HepG2 (cell line): Measurements from ENCODE around the gene HLF. TPM values are rescaled to one million over a fixed set of nuclear protein-coding genes. Genes with fewer than 3 reads are reported as not detected.
A peak's percentile ranks its signal among the peaks of the same experiment; 100 is the strongest.

Experiments used
- AGO2 ChIP-seq: fragments of 200-400 bp; formaldehyde crosslinking; optimal IDR thresholded peaks from 2 replicates; pipeline ENCODE3; 2017; ENCODE audit warnings: mild to moderate bottlenecking, low read depth, low read length, moderate library complexity
- GLMP ChIP-seq: sonication (generic); formaldehyde crosslinking; IDR thresholded peaks from 2 replicates; pipeline ENCODE4 v1.9.0; 2021; ENCODE audit warnings: missing genetic modification reagents, mild to moderate bottlenecking, borderline replicate concordance
- HHEX ChIP-seq: IDR thresholded peaks from 2 replicates; pipeline ENCODE4 v1.6.1; 2016; ENCODE audit warnings: control low read depth
- HNF4A ChIP-seq: sonication (generic); formaldehyde crosslinking; IDR thresholded peaks from 2 replicates; pipeline ENCODE4 v1.4.0; 2020; ENCODE audit warnings: missing genetic modification reagents
- NFAT5 ChIP-seq: sonication (generic); formaldehyde crosslinking; IDR thresholded peaks from 2 replicates; pipeline ENCODE4 v1.4.0; 2020; ENCODE audit warnings: missing genetic modification reagents
- RNF219 ChIP-seq: sonication (generic); formaldehyde crosslinking; IDR thresholded peaks from 2 replicates; pipeline ENCODE4 v1.5.0; 2020; ENCODE audit warnings: mild to moderate bottlenecking, missing genetic modification reagents
- ZBTB33 ChIP-seq: sonication (generic); formaldehyde crosslinking; IDR thresholded peaks from 2 replicates; pipeline ENCODE4 v1.4.0; 2020; ENCODE audit warnings: missing genetic modification reagents
- ZBTB49 ChIP-seq: sonication (generic); formaldehyde crosslinking; IDR thresholded peaks from 2 replicates; pipeline ENCODE4 v1.4.0; 2020; ENCODE audit warnings: missing genetic modification reagents, borderline replicate concordance
- ZFAT ChIP-seq: sonication (generic); formaldehyde crosslinking; conservative IDR thresholded peaks from 2 replicates; pipeline ENCODE4 v1.8.1; 2023; ENCODE audit warnings: missing genetic modification reagents, inconsistent platforms
- ZFP37 ChIP-seq: sonication (generic); formaldehyde crosslinking; IDR thresholded peaks from 2 replicates; pipeline ENCODE4 v1.4.0; 2020; ENCODE audit warnings: missing genetic modification reagents, borderline replicate concordance
- ZNF572 ChIP-seq: sonication (generic); formaldehyde crosslinking; IDR thresholded peaks from 2 replicates; pipeline ENCODE4 v1.5.1; 2020; ENCODE audit warnings: mild to moderate bottlenecking, missing genetic modification reagents
- ZUFSP ChIP-seq: sonication (generic); formaldehyde crosslinking; IDR thresholded peaks from 2 replicates; pipeline ENCODE4 v1.9.0; 2021; ENCODE audit warnings: missing genetic modification reagents, mild to moderate bottlenecking, borderline replicate concordance
- polyA plus RNA-seq, 8 experiments: library from polyadenylated mRNA; depleted of rRNA in 3 of 8; stranded (reverse) in 7 of 8; unstranded in 1 of 8; fragments of >200 nt; fragmentation: Illumina TruSeq in 4 of 8; extraction: Trizol in 4 of 8; gene quantifications; 2 replicates each; pipeline versions ENCODE4 v1.2.1 to v1.2.3, GENCODE V29; 2011 to 2016; ENCODE audit warnings: low read depth in 4 of 8, missing spikeins in 1 of 8, mixed read lengths in 1 of 8; ENCODE audit not compliant: insufficient read depth in 1 of 8
- total RNA-seq, 5 experiments: library from RNA; depleted of rRNA; stranded (reverse); fragments of >200 nt; fragmentation: Illumina TruSeq; extraction: Trizol; gene quantifications; 2 replicates each; pipeline ENCODE4 v1.2.3, GENCODE V29; 2016; ENCODE audit warnings: low read depth in 1 of 5

HLF gene
- total and polyA plus RNA-seq, 2 of the 13 experiments (the other 11 are each of a cell fraction or from before 2014, with no cell fraction given), result 202 to 346 TPM

GRCh38 chr17:55266051-55266957 is 1.5 kb downstream of the HLF start (continued):
- TF ChIP-seq ZUFSP (CRISPR knock-in tag) (no peak), ZBTB49 (CRISPR knock-in tag) (no peak), AGO2 (peak; percentile 55), HHEX (CRISPR knock-in tag) (no peak), ZFAT (CRISPR knock-in tag) (no peak), NFAT5 (no peak), ZNF572 (CRISPR knock-in tag) (no peak), GLMP (CRISPR knock-in tag) (no peak), ZFP37 (CRISPR knock-in tag) (0 out of 2 replicates have a peak, but pooled peaks have one; percentile 15), RNF219 (CRISPR knock-in tag) (no peak), ZBTB33 (CRISPR knock-in tag) (no peak), HNF4A (CRISPR knock-in tag) (no peak)
